GM23338 (cell line): ENCODE data around the gene GHR. TPM values are rescaled to one million over a fixed set of nuclear protein-coding genes. Genes with fewer than 3 reads are reported as not detected.

ENCODE experiments used
- ATAC-seq: fragments of 200-7000 bp; cut with Tn5 transposase; 3 replicates; pipeline ENCODE4 v1.9.1; 2020
- DNase-seq: peaks from one replicate; pipeline ENCODE4 v3.0.0-alpha.2; 2015; ENCODE audit warnings: low spot score
- H2AFZ ChIP-seq: fragments of 200-600 bp; sonication (generic); 2 replicates; pipeline ENCODE4 v1.8.0; 2016; ENCODE audit warnings: antibody characterized with exemption, mild to moderate bottlenecking, moderate library complexity
- H3F3A ChIP-seq: fragments of 200-600 bp; sonication (generic); replicated peaks from 2 replicates; pipeline ENCODE4 v1.8.0; 2017; ENCODE audit warnings: antibody characterized with exemption, mixed run types, low read depth
- H3K27ac ChIP-seq: fragments of 200-600 bp; sonication (generic); 2 replicates; pipeline ENCODE4 v1.6.1; 2016; ENCODE audit warnings: low read depth
- H3K27me3 ChIP-seq: fragments of 200-600 bp; sonication (generic); 2 replicates; pipeline ENCODE4 v1.8.0; 2016; ENCODE audit warnings: mild to moderate bottlenecking, mixed run types, moderate library complexity; ENCODE audit not compliant: insufficient read depth
- H3K36me3 ChIP-seq: fragments of 200-600 bp; sonication (generic); 2 replicates; pipeline ENCODE4 v1.8.0; 2016; ENCODE audit warnings: mild to moderate bottlenecking; ENCODE audit not compliant: insufficient read depth
- H3K4me1 ChIP-seq: fragments of 200-600 bp; sonication (generic); 2 replicates; pipeline ENCODE4 v1.8.0; 2016; ENCODE audit warnings: mild to moderate bottlenecking, moderate library complexity; ENCODE audit not compliant: insufficient read depth
- H3K4me2 ChIP-seq: fragments of 200-600 bp; sonication (generic); 2 replicates; pipeline ENCODE4 v1.7.1; 2017; ENCODE audit warnings: mixed run types
- H3K4me3 ChIP-seq: fragments of 200-600 bp; sonication (generic); 2 replicates; pipeline ENCODE4 v1.6.1; 2016; ENCODE audit warnings: mixed run types
- H3K79me2 ChIP-seq: fragments of 200-600 bp; sonication (generic); replicated peaks from 2 replicates; pipeline ENCODE4 v1.8.0; 2017; ENCODE audit warnings: mild to moderate bottlenecking; ENCODE audit not compliant: insufficient read depth
- H3K9me2 ChIP-seq: fragments of 200-600 bp; sonication (generic); 2 replicates; pipeline ENCODE4 v1.8.0; 2017; ENCODE audit not compliant: insufficient read depth
- H4K20me1 ChIP-seq: fragments of 200-600 bp; sonication (generic); replicated peaks from 2 replicates; pipeline ENCODE4 v1.8.0; 2017; ENCODE audit warnings: mild to moderate bottlenecking; ENCODE audit not compliant: insufficient read depth
- H3K27ac Mint-ChIP-seq: 2 replicates; pipeline ENCODE4 v1.8.0; 2020; ENCODE audit warnings: inconsistent platforms, mild to moderate bottlenecking, moderate library complexity, mixed read lengths
- H3K27me3 Mint-ChIP-seq: 3 replicates; pipeline ENCODE4 v1.8.0; 2022; ENCODE audit warnings: low read depth, mild to moderate bottlenecking, moderate library complexity, mixed read lengths, inconsistent platforms; ENCODE audit not compliant: insufficient read depth, poor library complexity
- H3K36me3 Mint-ChIP-seq: 3 replicates; pipeline ENCODE4 v1.8.0; 2021; ENCODE audit warnings: low read depth, mild to moderate bottlenecking, inconsistent platforms, moderate library complexity, mixed read lengths
- H3K4me1 Mint-ChIP-seq: 3 replicates; pipeline ENCODE4 v1.8.0; 2020; ENCODE audit warnings: mild to moderate bottlenecking, inconsistent platforms, mixed read lengths
- H3K4me3 Mint-ChIP-seq: 3 replicates; pipeline ENCODE4 v1.8.0; 2021; ENCODE audit warnings: moderate library complexity, mild to moderate bottlenecking, inconsistent platforms, mixed read lengths
- H3K9me3 Mint-ChIP-seq: 3 replicates; pipeline ENCODE4 v1.8.0; 2020; ENCODE audit warnings: moderate library complexity, mild to moderate bottlenecking, inconsistent platforms, mixed read lengths
- CREB1 ChIP-seq: fragments of 250-450 bp; sonication (Bioruptor Pico); IDR thresholded peaks from 2 replicates; pipeline ENCODE4 v1.5.0; 2020; ENCODE audit warnings: low read depth, mild to moderate bottlenecking, moderate library complexity
- EZH2 ChIP-seq: fragments of 200-600 bp; sonication (generic); IDR thresholded peaks from one replicate; pipeline ENCODE4 v1.8.0; 2017; ENCODE audit warnings: antibody characterized with exemption, mild to moderate bottlenecking, low read depth; ENCODE audit not compliant: unreplicated experiment
- EZH2phosphoT487 ChIP-seq: fragments of 200-600 bp; sonication (generic); IDR thresholded peaks from one replicate; pipeline ENCODE4 v1.8.1; 2018; ENCODE audit warnings: antibody characterized with exemption; ENCODE audit not compliant: unreplicated experiment
- JUNB ChIP-seq: IDR thresholded peaks from one replicate; pipeline ENCODE4 v1.6.1; 2016; ENCODE audit warnings: antibody characterized with exemption; ENCODE audit not compliant: unreplicated experiment
- NANOG ChIP-seq: IDR thresholded peaks from 2 replicates; pipeline ENCODE4 v1.6.1; 2016; ENCODE audit warnings: antibody characterized with exemption, borderline replicate concordance
- POLR2AphosphoS5 ChIP-seq: IDR thresholded peaks from 2 replicates; pipeline ENCODE4 v1.6.1; 2016; ENCODE audit warnings: antibody characterized with exemption, low read depth
- STAT1 ChIP-seq: IDR thresholded peaks from one replicate; pipeline ENCODE4 v1.6.1; 2016; ENCODE audit warnings: antibody characterized with exemption; ENCODE audit not compliant: unreplicated experiment
- ZNF114 ChIP-seq: fragments of 250-450 bp; sonication (Bioruptor Pico); IDR thresholded peaks from 2 replicates; pipeline ENCODE4 v1.5.0; 2020; ENCODE audit warnings: mild to moderate bottlenecking, moderate library complexity
- ZNF331 ChIP-seq: fragments of 250-450 bp; sonication (Bioruptor Pico); IDR thresholded peaks from 2 replicates; pipeline ENCODE4 v1.5.0; 2020; ENCODE audit warnings: low read depth, mild to moderate bottlenecking, moderate library complexity
- polyA plus RNA-seq: library from polyadenylated mRNA; unstranded; fragments of >200 nt; fragmentation: Nextera tagmentation; extraction: Ambion mirVana; gene quantifications from 2 replicates; pipeline ENCODE4 v1.2.1, GENCODE V29; 2016
- total RNA-seq: library from RNA; depleted of rRNA; stranded (reverse); fragments of >200 nt; shearing (Covaris generic); gene quantifications from 2 replicates; pipeline ENCODE4 v1.2.3, GENCODE V29; 2014
- TF ChIP-seq, protein P1 (sequence below): IDR thresholded peaks from 2 replicates; pipeline ENCODE4 v1.6.1; 2016; ENCODE audit warnings: antibody characterized with exemption
- TF ChIP-seq, protein P2 (sequence below): fragments of 250-450 bp; sonication (Bioruptor Pico); IDR thresholded peaks from 2 replicates; pipeline ENCODE4 v1.5.0; 2020; ENCODE audit warnings: mild to moderate bottlenecking, moderate library complexity

GHR gene
- total and polyA plus RNA-seq, 2 experiments from 2014 or later: 0.21 to 1.9 TPM

DNA sequence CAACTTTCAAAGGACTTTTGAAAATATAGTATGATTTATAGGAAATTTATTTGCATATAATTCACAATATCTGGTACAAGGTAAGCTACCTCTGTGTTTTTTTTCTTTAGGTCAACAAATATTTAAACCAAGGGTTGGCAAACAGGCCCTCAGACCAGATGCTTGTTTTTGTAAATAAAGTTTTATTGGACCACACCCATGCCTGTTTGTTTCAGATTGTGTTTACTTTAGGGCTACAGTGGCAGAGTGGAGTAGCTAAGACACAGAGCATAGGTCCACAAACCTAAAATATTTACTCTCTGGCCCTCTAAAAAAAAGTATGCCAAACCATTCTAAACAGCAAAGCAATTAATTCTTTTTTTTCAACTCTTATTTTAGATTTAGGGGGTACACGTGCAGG is 213.7 kb downstream of the GHR start:
- DNase-seq (no peak), ATAC-seq (no peak)
- TF ChIP-seq, protein P1, sequence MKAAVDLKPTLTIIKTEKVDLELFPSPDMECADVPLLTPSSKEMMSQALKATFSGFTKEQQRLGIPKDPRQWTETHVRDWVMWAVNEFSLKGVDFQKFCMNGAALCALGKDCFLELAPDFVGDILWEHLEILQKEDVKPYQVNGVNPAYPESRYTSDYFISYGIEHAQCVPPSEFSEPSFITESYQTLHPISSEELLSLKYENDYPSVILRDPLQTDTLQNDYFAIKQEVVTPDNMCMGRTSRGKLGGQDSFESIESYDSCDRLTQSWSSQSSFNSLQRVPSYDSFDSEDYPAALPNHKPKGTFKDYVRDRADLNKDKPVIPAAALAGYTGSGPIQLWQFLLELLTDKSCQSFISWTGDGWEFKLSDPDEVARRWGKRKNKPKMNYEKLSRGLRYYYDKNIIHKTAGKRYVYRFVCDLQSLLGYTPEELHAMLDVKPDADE: no peak
- TF ChIP-seq STAT1 (no peak), EZH2 (no peak), ZNF331 (CRISPR knock-in tag) (no peak), EZH2phosphoT487 (no peak), POLR2AphosphoS5 (no peak), NANOG (no peak), CREB1 (no peak), ZNF114 (CRISPR knock-in tag) (no peak), JUNB (no peak)
- TF ChIP-seq, protein P2, sequence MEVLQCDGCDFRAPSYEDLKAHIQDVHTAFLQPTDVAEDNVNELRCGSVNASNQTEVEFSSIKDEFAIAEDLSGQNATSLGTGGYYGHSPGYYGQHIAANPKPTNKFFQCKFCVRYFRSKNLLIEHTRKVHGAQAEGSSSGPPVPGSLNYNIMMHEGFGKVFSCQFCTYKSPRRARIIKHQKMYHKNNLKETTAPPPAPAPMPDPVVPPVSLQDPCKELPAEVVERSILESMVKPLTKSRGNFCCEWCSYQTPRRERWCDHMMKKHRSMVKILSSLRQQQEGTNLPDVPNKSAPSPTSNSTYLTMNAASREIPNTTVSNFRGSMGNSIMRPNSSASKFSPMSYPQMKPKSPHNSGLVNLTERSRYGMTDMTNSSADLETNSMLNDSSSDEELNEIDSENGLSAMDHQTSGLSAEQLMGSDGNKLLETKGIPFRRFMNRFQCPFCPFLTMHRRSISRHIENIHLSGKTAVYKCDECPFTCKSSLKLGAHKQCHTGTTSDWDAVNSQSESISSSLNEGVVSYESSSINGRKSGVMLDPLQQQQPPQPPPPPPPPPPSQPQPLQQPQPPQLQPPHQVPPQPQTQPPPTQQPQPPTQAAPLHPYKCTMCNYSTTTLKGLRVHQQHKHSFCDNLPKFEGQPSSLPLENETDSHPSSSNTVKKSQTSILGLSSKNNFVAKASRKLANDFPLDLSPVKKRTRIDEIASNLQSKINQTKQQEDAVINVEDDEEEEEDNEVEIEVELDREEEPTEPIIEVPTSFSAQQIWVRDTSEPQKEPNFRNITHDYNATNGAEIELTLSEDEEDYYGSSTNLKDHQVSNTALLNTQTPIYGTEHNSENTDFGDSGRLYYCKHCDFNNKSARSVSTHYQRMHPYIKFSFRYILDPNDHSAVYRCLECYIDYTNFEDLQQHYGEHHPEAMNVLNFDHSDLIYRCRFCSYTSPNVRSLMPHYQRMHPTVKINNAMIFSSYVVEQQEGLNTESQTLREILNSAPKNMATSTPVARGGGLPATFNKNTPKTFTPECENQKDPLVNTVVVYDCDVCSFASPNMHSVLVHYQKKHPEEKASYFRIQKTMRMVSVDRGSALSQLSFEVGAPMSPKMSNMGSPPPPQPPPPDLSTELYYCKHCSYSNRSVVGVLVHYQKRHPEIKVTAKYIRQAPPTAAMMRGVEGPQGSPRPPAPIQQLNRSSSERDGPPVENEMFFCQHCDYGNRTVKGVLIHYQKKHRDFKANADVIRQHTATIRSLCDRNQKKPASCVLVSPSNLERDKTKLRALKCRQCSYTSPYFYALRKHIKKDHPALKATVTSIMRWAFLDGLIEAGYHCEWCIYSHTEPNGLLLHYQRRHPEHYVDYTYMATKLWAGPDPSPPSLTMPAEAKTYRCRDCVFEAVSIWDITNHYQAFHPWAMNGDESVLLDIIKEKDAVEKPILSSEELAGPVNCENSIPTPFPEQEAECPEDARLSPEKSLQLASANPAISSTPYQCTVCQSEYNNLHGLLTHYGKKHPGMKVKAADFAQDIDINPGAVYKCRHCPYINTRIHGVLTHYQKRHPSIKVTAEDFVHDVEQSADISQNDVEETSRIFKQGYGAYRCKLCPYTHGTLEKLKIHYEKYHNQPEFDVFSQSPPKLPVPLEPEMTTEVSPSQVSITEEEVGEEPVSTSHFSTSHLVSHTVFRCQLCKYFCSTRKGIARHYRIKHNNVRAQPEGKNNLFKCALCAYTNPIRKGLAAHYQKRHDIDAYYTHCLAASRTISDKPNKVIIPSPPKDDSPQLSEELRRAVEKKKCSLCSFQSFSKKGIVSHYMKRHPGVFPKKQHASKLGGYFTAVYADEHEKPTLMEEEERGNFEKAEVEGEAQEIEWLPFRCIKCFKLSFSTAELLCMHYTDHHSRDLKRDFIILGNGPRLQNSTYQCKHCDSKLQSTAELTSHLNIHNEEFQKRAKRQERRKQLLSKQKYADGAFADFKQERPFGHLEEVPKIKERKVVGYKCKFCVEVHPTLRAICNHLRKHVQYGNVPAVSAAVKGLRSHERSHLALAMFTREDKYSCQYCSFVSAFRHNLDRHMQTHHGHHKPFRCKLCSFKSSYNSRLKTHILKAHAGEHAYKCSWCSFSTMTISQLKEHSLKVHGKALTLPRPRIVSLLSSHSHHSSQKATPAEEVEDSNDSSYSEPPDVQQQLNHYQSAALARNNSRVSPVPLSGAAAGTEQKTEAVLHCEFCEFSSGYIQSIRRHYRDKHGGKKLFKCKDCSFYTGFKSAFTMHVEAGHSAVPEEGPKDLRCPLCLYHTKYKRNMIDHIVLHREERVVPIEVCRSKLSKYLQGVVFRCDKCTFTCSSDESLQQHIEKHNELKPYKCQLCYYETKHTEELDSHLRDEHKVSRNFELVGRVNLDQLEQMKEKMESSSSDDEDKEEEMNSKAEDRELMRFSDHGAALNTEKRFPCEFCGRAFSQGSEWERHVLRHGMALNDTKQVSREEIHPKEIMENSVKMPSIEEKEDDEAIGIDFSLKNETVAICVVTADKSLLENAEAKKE (CRISPR knock-in tag): no peak
- Histone ChIP-seq H3K4me2 (no peak overlapping the region), H3K9me2 (no peaks in the 10 kb centered on the region), H3K36me3 (no peaks in the 10 kb centered on the region), H3K79me2 (no peaks in the 10 kb centered on the region), H2AFZ (no peak overlapping the region), H3F3A (no peaks in the 10 kb centered on the region), H3K4me1 (no peaks in the 10 kb centered on the region), H3K27ac (no peak overlapping the region), H3K4me3 (no peak overlapping the region), H4K20me1 (no peaks in the 10 kb centered on the region), H3K27me3 (no peaks in the 10 kb centered on the region)
- Mint-ChIP-seq H3K4me3 (no peak overlapping the region), H3K27me3 (no peaks in the 10 kb centered on the region), H3K9me3 (peaks cover 3% of the 10 kb centered on the region; the same call in 2 of the 3 replicates), H3K27ac (no peak overlapping the region), H3K4me1 (no peaks in the 10 kb centered on the region), H3K36me3 (no peaks in the 10 kb centered on the region)
